HEK293 (cell line): ENCODE data around the gene RPS19.

Source experiments
- BCL11A ChIP-seq: fragments of 450-650 bp; formaldehyde crosslinking; IDR thresholded peaks from 2 replicates; pipeline ENCODE4 v1.5.1; 2016; ENCODE audit warnings: low read depth, missing biosample characterization, missing genetic modification characterization
- HOXD13 ChIP-seq: sonication (generic); formaldehyde crosslinking; IDR thresholded peaks from 2 replicates; pipeline ENCODE4 v1.8.0; 2022; ENCODE audit warnings: missing genetic modification reagents, borderline replicate concordance
- IKZF3 ChIP-seq: fragments of 450-650 bp; IDR thresholded peaks from 2 replicates; pipeline ENCODE4 v1.5.0; 2018; ENCODE audit warnings: missing biosample characterization, mild to moderate bottlenecking, missing genetic modification characterization, moderate library complexity
- MZF1 ChIP-seq: fragments of 450-650 bp; formaldehyde crosslinking; IDR thresholded peaks from 2 replicates; pipeline ENCODE4 v1.5.1; 2017; ENCODE audit warnings: missing biosample characterization, missing genetic modification characterization, borderline replicate concordance
- TCF7L2 ChIP-seq: IDR thresholded peaks from 2 replicates; pipeline ENCODE4 v1.6.1; 2011; ENCODE audit warnings: low read depth, mild to moderate bottlenecking, inconsistent platforms, low read length, moderate library complexity, borderline replicate concordance
- ZBTB7A ChIP-seq: fragments of 450-650 bp; formaldehyde crosslinking; IDR thresholded peaks from 2 replicates; pipeline ENCODE4 v1.5.1; 2016; ENCODE audit warnings: low read depth, missing biosample characterization, missing genetic modification characterization
- ZNF175 ChIP-seq: fragments of 450-650 bp; formaldehyde crosslinking; IDR thresholded peaks from 2 replicates; pipeline ENCODE4 v1.5.1; 2016; ENCODE audit warnings: missing biosample characterization, missing genetic modification characterization
- TF ChIP-seq, protein P1 (sequence below): fragments of 450-650 bp; formaldehyde crosslinking; IDR thresholded peaks from 2 replicates; pipeline ENCODE4 v1.5.1; 2016; ENCODE audit warnings: missing biosample characterization, missing genetic modification characterization

DNA sequence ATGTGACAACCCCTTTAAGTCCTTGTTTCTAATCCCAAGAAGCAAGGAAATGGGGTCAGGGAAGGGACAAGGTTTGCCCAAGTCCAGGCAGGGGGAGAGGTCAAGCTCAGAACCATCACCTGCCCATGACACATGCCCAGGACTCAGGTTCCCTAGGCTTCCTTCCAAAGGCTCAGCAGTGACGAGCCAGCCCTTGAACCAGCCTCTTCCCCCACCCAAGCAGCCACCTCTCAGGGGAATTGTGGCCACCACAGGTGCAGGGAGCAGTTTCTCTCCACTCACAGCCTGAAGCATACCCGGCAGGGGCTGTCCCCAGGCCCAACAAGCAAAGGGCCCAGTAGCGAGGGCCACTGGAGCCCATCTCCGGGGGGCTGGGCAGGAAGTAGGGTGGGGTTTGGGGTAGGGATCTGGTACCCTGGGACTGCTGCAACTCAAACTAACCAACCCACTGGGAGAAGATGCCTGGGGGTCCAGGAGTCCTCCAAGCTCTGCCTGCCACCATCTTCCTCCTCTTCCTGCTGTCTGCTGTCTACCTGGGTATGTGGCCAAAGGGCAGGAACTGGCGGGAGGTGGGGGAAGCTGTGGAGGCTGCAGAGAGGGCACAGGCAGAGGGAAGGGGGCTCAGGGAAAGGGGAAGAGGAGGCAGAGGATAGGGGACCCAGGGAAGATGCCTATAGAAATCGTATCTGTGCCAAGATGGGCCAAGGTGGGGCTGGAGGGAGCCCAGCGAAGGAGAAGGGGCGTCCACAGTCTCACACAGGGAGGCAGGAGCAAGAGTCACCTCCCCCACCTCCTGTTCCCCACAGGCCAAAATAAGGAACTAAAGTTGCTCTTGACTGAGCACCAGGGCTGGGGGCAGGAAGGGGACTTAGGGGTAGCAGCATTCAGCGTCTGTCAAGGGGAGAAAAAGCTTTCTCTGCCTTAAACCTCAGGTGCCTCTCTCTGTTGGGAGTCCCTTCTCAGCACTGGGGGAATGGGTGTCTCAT, 17.1 kb downstream of the RPS19 start, which contains the start of gene CD79A:
- TF ChIP-seq ZNF175 (tag by site-specific recombination) (no peak), IKZF3 (tag by site-specific recombination) (no peak), TCF7L2 (no peak), BCL11A (tag by site-specific recombination) (no peak), HOXD13 (CRISPR knock-in tag) (no peak), ZBTB7A (tag by site-specific recombination) (no peak), MZF1 (tag by site-specific recombination) (no peak)
- TF ChIP-seq, protein P1, sequence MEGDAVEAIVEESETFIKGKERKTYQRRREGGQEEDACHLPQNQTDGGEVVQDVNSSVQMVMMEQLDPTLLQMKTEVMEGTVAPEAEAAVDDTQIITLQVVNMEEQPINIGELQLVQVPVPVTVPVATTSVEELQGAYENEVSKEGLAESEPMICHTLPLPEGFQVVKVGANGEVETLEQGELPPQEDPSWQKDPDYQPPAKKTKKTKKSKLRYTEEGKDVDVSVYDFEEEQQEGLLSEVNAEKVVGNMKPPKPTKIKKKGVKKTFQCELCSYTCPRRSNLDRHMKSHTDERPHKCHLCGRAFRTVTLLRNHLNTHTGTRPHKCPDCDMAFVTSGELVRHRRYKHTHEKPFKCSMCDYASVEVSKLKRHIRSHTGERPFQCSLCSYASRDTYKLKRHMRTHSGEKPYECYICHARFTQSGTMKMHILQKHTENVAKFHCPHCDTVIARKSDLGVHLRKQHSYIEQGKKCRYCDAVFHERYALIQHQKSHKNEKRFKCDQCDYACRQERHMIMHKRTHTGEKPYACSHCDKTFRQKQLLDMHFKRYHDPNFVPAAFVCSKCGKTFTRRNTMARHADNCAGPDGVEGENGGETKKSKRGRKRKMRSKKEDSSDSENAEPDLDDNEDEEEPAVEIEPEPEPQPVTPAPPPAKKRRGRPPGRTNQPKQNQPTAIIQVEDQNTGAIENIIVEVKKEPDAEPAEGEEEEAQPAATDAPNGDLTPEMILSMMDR = no peak
